Activated CD4-positive, CD25-positive, alpha-beta regulatory T cell (primary cell): Measurements from ENCODE around the gene RNF19B.
"Not testable (repeated sequence)": the region's sequence is repeated elsewhere in the genome, so short reads cannot be mapped to it uniquely, and the experiment has no call there.

ENCODE experiments used
- DNase-seq, 4 experiments: peaks; one replicate each; lab custom pipeline; 2025; lab: John Stamatoyannopoulos, UW

Gene RNF19B

DNA sequence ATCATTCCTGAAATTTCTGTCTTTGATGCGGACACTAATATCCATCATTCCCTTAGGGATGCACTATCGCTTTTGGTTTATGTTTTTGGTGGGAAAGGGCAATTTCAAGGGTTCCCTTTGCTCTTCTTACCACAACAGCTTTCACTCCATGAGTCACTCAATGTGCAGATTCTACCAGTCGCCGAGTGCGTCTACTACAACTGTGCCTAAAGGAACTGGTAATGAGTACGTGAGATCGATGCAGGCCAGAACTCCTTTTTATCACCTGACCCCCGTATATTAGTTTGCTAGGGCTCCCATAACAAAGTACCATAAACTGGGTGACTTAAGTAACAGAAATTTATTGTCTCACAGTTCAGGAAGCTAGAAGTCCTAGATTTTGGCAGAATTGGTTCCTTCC lies 35.9 kb downstream of the RNF19B start:
- no peak for DNase-seq

GRCh38 chr1:32928285-32928684 lies 36.3 kb downstream of the RNF19B start:
- DNase-seq: no peak

GRCh38 chr1:32927441-32927840 lies 37.2 kb downstream of the RNF19B start:
- DNase-seq: no peak

GRCh38 chr1:32926562-32926961 lies 38.0 kb downstream of the RNF19B start:
- DNase-seq: no peak

- DNase-seq: no peak
These were observed 39.0 kb downstream of the RNF19B start for GRCh38 chr1:32925403-32926162.

DNA sequence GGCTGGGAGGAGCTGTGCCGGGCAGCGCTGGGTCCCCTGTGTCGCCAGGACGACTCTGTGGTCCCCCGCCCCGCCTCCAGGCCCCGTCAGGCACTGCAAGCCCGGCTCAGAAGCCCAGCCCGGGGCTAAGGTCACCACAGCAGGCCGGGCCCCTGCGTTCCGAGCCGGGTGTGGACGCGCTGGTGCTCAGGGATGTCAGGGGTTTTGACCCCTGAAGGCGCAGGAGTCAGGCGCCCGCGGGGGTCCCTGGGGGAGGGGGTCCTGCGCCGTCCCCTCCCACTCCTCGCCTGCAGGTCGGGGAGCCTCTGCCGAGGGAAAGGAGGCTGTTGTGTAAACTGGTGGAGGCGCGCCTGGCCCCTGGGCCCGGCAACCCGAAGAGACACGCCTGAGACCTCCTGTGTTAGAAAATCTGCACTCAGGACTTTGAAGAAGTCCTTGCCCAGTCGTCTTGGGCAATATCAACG lies 39.7 kb downstream of the RNF19B start:
- DNase-seq: peak in 1 of 4 experiments; percentile 2

GRCh38 chr1:32920833-32921232 lies 43.8 kb downstream of the RNF19B start:
- no peak for DNase-seq

DNA sequence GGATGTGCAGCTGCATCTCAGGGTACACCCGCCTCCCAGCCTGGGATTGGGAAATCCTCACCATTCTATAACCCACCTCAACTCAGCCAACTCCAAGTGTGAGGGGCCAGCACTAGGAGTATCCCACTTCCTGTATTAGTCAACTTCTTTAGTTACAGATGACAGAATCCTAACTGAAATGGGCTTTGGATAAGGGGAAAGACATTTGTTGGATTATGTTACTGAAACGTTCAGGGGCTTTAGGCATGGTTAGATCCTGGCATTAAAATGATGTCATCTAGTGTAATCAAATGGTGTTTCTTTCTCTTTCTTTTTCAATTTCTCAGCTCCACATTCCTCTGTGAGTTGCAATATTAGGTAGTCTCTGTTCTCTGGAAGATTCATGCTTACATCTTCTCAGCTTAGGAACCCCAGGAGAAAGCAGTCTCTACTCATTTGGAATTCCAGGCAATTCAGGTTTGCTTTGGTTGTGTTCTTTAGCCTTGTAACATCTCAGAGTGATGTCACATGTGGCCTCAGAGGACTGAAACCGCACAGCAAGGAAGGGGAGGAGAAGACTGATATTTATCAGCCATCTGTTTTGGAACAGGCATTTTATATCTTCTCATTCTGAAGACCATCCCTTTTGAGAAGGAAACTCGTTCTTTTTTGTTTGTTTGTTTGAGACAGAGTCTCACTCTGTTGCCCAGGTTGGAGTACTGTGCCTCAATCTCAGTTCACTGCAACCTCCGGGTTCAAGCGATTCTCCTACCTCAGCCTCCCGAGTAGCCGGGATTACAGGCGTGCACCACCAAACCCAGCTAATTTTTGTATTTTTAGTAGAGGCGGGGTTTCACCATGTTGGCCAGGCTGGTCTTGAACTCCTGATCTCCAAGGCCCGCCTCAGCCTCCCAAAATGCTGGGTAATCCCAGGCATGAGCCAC lies 44.5 kb downstream of the RNF19B start:
- no peak for DNase-seq

GRCh38 chr1:32918179-32918578 lies 46.4 kb downstream of the RNF19B start:
- DNase-seq: no peak

DNA sequence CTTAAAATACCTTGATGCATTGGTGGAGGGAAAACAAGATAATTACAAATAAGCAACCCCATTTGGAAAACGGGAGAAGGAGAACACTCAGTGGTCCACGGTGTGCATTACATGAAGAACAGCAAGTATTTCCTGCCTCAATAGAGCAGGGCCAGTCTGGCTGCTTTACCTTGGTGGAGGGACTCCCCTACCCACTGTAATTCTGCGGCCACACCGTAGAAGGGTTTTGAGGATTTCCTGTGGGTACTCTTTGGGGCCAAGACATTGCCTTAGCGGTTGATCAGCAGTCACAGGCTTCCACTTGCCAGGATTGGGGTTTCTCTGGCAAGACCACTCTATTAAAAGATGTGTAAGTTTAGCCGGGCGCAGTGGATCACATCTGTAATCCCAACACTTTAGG lies 47.1 kb downstream of the RNF19B start:
- DNase-seq: no peak

DNA sequence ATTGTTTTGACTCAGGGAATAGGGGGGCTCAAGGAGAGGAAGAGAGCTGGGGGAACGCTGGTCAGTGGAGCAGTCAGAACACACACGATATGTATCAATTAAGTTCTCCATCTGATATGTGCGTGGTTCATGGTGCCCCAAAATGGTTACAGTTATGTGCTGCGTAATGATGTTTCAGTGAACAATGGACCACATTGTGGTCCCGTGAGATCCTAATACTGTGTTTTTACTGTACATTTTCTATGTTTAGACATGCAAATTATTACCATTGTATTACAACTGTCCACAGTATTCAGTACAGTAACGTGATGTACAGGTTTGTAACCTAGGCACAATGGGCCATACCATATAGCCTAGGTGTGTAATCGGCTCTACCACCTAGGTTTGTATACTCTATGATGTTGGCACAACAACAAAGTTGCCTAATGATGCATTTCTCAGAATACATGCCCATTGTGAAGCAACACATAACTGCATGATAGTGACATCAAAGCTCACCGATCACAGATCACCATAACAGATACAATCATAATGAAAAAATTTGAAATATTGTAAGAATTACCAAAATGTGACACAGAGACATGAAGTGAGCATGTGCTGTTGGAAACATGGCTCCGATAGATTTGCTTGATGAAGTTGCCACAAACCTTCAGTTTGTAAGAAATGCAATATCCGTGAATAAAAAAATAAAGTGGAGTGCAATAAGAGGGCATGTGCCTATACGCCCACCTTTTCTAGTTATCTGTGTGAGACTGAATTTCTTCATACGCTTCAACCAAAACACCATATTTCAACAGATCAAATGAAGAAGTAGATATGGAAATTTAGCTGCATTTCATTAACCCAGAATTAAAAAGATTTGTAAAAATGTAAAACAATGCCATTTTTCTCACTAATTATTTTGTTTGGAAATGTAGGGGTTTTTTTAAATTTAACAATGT lies 48.6 kb downstream of the RNF19B start:
- DNase-seq: no peak

GRCh38 chr1:32910319-32910718 lies 54.3 kb downstream of the RNF19B start:
- no peak for DNase-seq

DNA sequence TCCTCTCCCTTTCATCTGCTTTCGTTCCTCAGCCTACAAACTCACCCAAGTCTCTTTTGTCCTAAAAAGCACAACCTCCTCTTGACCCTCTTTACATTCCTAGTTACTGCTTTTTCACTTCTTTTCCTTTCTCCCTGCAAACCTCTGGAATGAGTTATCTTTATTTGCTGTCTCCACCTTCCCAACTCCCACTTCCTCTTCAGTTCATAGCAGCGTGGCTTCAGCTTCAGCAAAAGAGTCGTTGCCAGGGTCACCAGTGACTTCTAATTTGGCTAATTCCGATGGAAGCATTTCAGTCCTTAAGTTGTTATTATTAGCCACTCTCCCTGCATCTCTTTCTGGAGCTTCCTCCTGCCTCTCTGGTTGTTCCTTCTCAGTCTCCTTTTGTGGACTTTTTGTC lies 57.2 kb downstream of the RNF19B start:
- DNase-seq: no peak

DNA sequence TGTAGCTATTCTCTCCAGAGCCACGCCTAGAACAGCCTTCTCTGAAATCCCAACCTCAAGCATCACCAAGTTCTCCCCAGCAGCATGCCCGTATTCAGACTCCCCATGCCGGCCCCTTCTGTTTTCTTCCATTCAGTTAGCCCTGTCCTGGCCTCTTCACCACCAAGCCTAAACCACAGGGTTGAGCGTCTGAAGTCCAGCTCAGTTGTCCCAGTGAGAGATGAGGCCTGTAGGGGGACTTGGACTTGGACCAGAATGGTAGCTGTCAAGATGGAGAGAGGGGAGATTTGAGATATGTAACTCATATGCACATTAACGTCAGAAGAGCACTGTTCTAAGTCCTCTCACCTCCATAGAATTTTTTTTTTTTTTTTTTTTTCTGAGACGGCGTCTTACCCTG lies 58.0 kb downstream of the RNF19B start:
- no peak for DNase-seq

DNA sequence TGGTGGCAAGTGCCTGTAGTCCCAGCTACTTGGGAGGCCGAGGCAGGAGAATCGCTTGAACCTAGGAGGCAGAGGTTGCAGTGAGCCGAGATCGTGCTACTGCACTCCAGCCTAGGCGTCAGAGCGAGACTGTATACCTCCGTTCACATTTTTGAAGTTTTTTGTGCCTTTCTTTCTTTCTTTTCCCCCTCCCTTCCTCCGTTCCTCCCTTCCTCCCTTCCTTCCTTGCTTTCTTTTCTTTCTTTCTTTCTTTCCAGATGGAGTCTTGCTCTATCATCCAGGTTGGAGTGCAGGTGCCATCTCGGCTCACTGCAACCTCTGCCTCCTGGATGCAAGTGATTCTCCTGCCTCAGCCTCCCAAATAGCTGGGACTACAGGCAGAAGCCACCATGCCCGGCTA lies 59.0 kb downstream of the RNF19B start:
- not testable (repeated sequence) for DNase-seq

GRCh38 chr1:32904797-32905196 lies 59.8 kb downstream of the RNF19B start:
- DNase-seq: no peak

- DNase-seq: no peak
These were observed 60.4 kb downstream of the RNF19B start for GRCh38 chr1:32903991-32904785.

- no peak for DNase-seq
These were observed 62.1 kb downstream of the RNF19B start for GRCh38 chr1:32902535-32902920.

- no peak for DNase-seq
These were observed 62.6 kb downstream of the RNF19B start for GRCh38 chr1:32901823-32902534.
